Neural cell (in vitro differentiated cells): ENCODE measurements around the gene RASD2.

ENCODE experiments used
- EP300 ChIP-seq: fragments of 450-650 bp; conservative IDR thresholded peaks from 2 replicates; pipeline ENCODE4 v1.6.1; 2014; ENCODE audit warnings: antibody characterized with exemption, mild to moderate bottlenecking, moderate library complexity; ENCODE audit not compliant: poor library complexity, severe bottlenecking
- EZH2 ChIP-seq: fragments of 200-600, 300-800 bp; shearing (Covaris generic), sonication (generic); IDR thresholded peaks from 2 replicates; pipeline ENCODE4 v1.6.1; 2014; ENCODE audit warnings: antibody characterized with exemption, low read length, borderline replicate concordance, mild to moderate bottlenecking; ENCODE audit not compliant: insufficient read depth, poor library complexity, severe bottlenecking
- POLR2AphosphoS5 ChIP-seq: IDR thresholded peaks from 2 replicates; pipeline ENCODE4 v1.6.1; 2012
- SMC3 ChIP-seq: fragments of 450-650 bp; conservative IDR thresholded peaks from 2 replicates; pipeline ENCODE4 v1.6.1; 2014; ENCODE audit warnings: antibody characterized with exemption, mild to moderate bottlenecking, moderate library complexity; ENCODE audit not compliant: poor library complexity
- TAF1 ChIP-seq: IDR thresholded peaks from 2 replicates; pipeline ENCODE4 v1.6.1; 2012; ENCODE audit warnings: low read depth
- TF ChIP-seq, protein P1 (sequence below): fragments of 450-650 bp; IDR thresholded peaks from 2 replicates; pipeline ENCODE4 v1.5.1; 2014; ENCODE audit warnings: antibody characterized with exemption, mild to moderate bottlenecking, moderate library complexity; ENCODE audit not compliant: poor library complexity, severe bottlenecking
- TF ChIP-seq, protein P2 (sequence below): IDR thresholded peaks from 2 replicates; pipeline ENCODE4 v1.6.1; 2012; ENCODE audit warnings: borderline replicate concordance

GRCh38 chr22:35592418-35592967 is 51.9 kb downstream of the RASD2 start:
- TF ChIP-seq, protein P1, sequence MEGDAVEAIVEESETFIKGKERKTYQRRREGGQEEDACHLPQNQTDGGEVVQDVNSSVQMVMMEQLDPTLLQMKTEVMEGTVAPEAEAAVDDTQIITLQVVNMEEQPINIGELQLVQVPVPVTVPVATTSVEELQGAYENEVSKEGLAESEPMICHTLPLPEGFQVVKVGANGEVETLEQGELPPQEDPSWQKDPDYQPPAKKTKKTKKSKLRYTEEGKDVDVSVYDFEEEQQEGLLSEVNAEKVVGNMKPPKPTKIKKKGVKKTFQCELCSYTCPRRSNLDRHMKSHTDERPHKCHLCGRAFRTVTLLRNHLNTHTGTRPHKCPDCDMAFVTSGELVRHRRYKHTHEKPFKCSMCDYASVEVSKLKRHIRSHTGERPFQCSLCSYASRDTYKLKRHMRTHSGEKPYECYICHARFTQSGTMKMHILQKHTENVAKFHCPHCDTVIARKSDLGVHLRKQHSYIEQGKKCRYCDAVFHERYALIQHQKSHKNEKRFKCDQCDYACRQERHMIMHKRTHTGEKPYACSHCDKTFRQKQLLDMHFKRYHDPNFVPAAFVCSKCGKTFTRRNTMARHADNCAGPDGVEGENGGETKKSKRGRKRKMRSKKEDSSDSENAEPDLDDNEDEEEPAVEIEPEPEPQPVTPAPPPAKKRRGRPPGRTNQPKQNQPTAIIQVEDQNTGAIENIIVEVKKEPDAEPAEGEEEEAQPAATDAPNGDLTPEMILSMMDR = no peak
- TF ChIP-seq SMC3 (no peak), EZH2 (no peak), EP300 (no peak), POLR2AphosphoS5 (no peak), TAF1 (no peak)
- TF ChIP-seq, protein P2, sequence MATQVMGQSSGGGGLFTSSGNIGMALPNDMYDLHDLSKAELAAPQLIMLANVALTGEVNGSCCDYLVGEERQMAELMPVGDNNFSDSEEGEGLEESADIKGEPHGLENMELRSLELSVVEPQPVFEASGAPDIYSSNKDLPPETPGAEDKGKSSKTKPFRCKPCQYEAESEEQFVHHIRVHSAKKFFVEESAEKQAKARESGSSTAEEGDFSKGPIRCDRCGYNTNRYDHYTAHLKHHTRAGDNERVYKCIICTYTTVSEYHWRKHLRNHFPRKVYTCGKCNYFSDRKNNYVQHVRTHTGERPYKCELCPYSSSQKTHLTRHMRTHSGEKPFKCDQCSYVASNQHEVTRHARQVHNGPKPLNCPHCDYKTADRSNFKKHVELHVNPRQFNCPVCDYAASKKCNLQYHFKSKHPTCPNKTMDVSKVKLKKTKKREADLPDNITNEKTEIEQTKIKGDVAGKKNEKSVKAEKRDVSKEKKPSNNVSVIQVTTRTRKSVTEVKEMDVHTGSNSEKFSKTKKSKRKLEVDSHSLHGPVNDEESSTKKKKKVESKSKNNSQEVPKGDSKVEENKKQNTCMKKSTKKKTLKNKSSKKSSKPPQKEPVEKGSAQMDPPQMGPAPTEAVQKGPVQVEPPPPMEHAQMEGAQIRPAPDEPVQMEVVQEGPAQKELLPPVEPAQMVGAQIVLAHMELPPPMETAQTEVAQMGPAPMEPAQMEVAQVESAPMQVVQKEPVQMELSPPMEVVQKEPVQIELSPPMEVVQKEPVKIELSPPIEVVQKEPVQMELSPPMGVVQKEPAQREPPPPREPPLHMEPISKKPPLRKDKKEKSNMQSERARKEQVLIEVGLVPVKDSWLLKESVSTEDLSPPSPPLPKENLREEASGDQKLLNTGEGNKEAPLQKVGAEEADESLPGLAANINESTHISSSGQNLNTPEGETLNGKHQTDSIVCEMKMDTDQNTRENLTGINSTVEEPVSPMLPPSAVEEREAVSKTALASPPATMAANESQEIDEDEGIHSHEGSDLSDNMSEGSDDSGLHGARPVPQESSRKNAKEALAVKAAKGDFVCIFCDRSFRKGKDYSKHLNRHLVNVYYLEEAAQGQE = no peak
